Bronchial epithelial cell (primary cell): ENCODE data around the gene ASCL2. TPM values are rescaled to one million over a fixed set of nuclear protein-coding genes. Genes with fewer than 3 reads are reported as not detected.
A peak's percentile ranks its signal among the peaks of the same experiment; 100 is the strongest.

Source experiments
- DNase-seq: peaks from one replicate; pipeline ENCODE4 v3.0.0-alpha.2; 2010; ENCODE audit warnings: low read depth
- FAIRE-seq: peaks from 2 replicates; lab custom pipeline; 2011; peaks lifted over from hg19 to GRCh38; lab: Jason Lieb, UNC
- H3K27me3 ChIP-seq: 2 replicates; pipeline ENCODE4 v1.5.1; 2011; ENCODE audit warnings: low read length; ENCODE audit not compliant: control insufficient read depth, insufficient read depth
- H3K36me3 ChIP-seq: 2 replicates; pipeline ENCODE4 v1.5.1; 2011; ENCODE audit warnings: low read length; ENCODE audit not compliant: control insufficient read depth, insufficient read depth
- H3K4me3 ChIP-seq: 2 replicates; pipeline ENCODE4 v1.5.1; 2011; ENCODE audit warnings: mild to moderate bottlenecking, low read depth, low read length, control low read depth
- CTCF ChIP-seq: IDR thresholded peaks from 2 replicates; pipeline ENCODE4 v1.5.1; 2011; ENCODE audit warnings: mild to moderate bottlenecking, moderate library complexity, low read length, control low read depth, inconsistent platforms; ENCODE audit not compliant: insufficient read depth, severe bottlenecking
- total RNA-seq: library from RNA; depleted of rRNA; stranded (reverse); fragments of >200 nt; gene quantifications from 2 replicates; pipeline ENCODE4 v1.2.1, GENCODE V29; 2014

ASCL2 gene
- total RNA-seq, 1 donor from 2014 or later: 0.79 TPM

GRCh38 chr11:2305788-2306451, 35.5 kb upstream of the ASCL2 start:
- no peak for TF ChIP-seq CTCF
- no peaks in the 10 kb centered on the region for H3K27me3 ChIP-seq
- DNase-seq (no peak), FAIRE-seq (peak; percentile 92)
- no peak overlapping the region for H3K4me3 ChIP-seq
- no peaks in the 10 kb centered on the region for H3K36me3 ChIP-seq

DNA sequence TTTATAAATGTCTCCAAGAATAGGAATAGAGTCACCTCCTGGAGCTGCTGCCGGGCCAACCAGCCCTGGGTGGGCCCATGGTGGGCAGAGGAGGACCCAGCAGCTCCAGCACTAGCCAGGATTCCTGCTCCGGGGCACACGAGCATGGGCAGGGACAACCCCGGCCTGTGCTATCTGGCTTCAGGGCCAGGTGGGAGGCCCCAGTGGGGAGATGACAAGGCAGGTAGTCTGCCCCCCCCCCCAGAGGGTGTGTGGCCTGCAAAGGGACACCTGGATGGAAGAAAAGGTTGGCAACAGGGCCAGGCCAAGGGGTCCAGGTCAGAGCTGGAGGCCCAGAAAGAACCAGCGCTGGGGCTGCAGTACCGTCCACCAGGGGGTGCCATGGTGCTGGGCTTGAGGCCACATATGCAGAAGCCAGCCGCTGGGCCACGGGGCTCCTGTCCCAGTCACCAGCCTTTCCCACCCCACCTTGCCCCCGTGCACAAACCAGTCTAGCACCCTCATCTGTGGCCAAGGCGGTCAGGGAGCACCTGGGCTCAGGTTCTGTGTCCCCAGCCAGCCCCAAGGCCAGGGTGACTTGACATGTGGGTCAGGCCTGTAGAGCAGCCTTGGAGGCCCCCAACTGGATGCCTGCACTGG, 34.9 kb upstream of the ASCL2 start:
- Histone ChIP-seq H3K27me3 (no peaks in the 10 kb centered on the region), H3K36me3 (no peaks in the 10 kb centered on the region), H3K4me3 (no peak overlapping the region)
- FAIRE-seq: no peak
- DNase-seq: peak; percentile 30
- TF ChIP-seq CTCF: peak; percentile 98

GRCh38 chr11:2304506-2305139, 34.2 kb upstream of the ASCL2 start:
- Histone ChIP-seq H3K27me3 (no peaks in the 10 kb centered on the region), H3K36me3 (no peaks in the 10 kb centered on the region), H3K4me3 (no peak overlapping the region)
- DNase-seq (no peak), FAIRE-seq (no peak)
- TF ChIP-seq CTCF: no peak

GRCh38 chr11:2303627-2304505, 33.5 kb upstream of the ASCL2 start:
- Histone ChIP-seq H3K4me3 (no peak overlapping the region), H3K27me3 (no peaks in the 10 kb centered on the region), H3K36me3 (no peaks in the 10 kb centered on the region)
- FAIRE-seq (no peak), DNase-seq (no peak)
- TF ChIP-seq CTCF: no peak

- DNase-seq: no peak
- Histone ChIP-seq H3K27me3 (no peaks in the 10 kb centered on the region), H3K36me3 (no peaks in the 10 kb centered on the region), H3K4me3 (no peak overlapping the region)
- no peak for TF ChIP-seq CTCF
- FAIRE-seq: no peak
These were observed 32.7 kb upstream of the ASCL2 start for GRCh38 chr11:2302896-2303626.
